22Rv1 (cell line): Measurements from ENCODE around the gene AUP1.

ENCODE experiments used
- ZFX ChIP-seq: fragments of 450-650 bp; IDR thresholded peaks from 2 replicates; pipeline ENCODE4 v1.6.1; 2017; ENCODE audit warnings: antibody characterized with exemption, borderline replicate concordance
- TF ChIP-seq, protein P1 (sequence below): fragments of 450-650 bp; IDR thresholded peaks from 2 replicates; pipeline ENCODE4 v1.5.1; 2017; ENCODE audit warnings: mild to moderate bottlenecking

DNA sequence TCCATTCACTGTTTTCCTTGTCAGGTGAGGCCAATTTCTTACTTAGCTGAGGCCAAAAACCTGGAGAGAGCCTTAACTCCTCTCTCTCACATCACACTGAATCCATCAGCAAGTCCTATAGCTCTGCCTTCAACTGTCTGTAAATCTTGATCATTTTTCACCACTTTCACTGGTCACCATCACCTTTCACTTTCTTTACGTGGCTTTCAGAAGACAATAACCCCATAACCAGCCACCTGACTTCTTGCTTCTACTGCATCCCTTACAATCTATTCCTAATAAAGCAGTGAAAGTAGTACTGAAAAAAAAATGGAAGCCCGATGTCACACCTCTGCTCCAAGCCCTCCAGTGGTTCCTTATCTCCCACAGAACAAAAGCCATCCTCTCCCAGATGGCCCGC lies 16.5 kb upstream of the AUP1 start:
- TF ChIP-seq, protein P1, sequence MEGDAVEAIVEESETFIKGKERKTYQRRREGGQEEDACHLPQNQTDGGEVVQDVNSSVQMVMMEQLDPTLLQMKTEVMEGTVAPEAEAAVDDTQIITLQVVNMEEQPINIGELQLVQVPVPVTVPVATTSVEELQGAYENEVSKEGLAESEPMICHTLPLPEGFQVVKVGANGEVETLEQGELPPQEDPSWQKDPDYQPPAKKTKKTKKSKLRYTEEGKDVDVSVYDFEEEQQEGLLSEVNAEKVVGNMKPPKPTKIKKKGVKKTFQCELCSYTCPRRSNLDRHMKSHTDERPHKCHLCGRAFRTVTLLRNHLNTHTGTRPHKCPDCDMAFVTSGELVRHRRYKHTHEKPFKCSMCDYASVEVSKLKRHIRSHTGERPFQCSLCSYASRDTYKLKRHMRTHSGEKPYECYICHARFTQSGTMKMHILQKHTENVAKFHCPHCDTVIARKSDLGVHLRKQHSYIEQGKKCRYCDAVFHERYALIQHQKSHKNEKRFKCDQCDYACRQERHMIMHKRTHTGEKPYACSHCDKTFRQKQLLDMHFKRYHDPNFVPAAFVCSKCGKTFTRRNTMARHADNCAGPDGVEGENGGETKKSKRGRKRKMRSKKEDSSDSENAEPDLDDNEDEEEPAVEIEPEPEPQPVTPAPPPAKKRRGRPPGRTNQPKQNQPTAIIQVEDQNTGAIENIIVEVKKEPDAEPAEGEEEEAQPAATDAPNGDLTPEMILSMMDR: no peak
- TF ChIP-seq ZFX: no peak
